Natural killer cell treated with Interleukin-12 subunit alpha and Interleukin-12 subunit beta and Interleukin-15 and Interleukin-18, amount 100 ng/mL, for 72 hours (primary cell): ENCODE measurements around the gene EXD3. TPM values are rescaled to one million over a fixed set of nuclear protein-coding genes. Genes with fewer than 3 reads are reported as not detected.
"Not testable (repeated sequence)": the region's sequence is repeated elsewhere in the genome, so short reads cannot be mapped to it uniquely, and the experiment has no call there.

Experiments used
- ATAC-seq, 2 donors: fragments of 150-1000 bp; cut with Tn5 transposase in 1 of 2; sonication (Bioruptor Pico), chemical (Tn5 transposase) in 1 of 2; 2 replicates each; pipeline ENCODE4 v1.10.0; 2021
- DNase-seq: peaks from one replicate; pipeline ENCODE4 v3.0.0; 2022; ENCODE audit warnings: low spot score
- H3K27ac Mint-ChIP-seq, 2 donors: 1 replicate in 1 of 2; 2 replicates in 1 of 2; pipeline ENCODE4 v1.8.0; 2022; ENCODE audit warnings: mixed read lengths in 2 of 2, mild to moderate bottlenecking in 1 of 2, moderate library complexity in 1 of 2
- H3K27me3 Mint-ChIP-seq, 2 donors: 1 replicate in 1 of 2; 2 replicates in 1 of 2; pipeline ENCODE4 v1.8.0; 2022; ENCODE audit warnings: mixed read lengths in 2 of 2
- H3K36me3 Mint-ChIP-seq: one replicate; pipeline ENCODE4 v1.8.0; 2022; ENCODE audit warnings: mixed read lengths
- H3K4me1 Mint-ChIP-seq, 2 donors: 1 replicate in 1 of 2; 2 replicates in 1 of 2; pipeline ENCODE4 v1.8.0; 2022; ENCODE audit warnings: low read depth in 2 of 2, mixed read lengths in 2 of 2, mild to moderate bottlenecking in 1 of 2
- H3K4me3 Mint-ChIP-seq: one replicate; pipeline ENCODE4 v1.8.0; 2022; ENCODE audit warnings: mixed read lengths
- H3K9me3 Mint-ChIP-seq: 2 replicates; pipeline ENCODE4 v1.8.0; 2022; ENCODE audit warnings: mixed read lengths
- total RNA-seq, 2 donors: library from RNA; stranded (reverse); gene quantifications; one replicate each; pipeline ENCODE4 v1.2.3, GENCODE V29; 2022

Gene EXD3
- total RNA-seq, 2 donors from 2014 or later, result 7.6 to 7.9 TPM

GRCh38 chr9:137352511-137353222 lies 70.3 kb downstream of the EXD3 start:
- DNase-seq, result no peak
- peak in 1 of 2 donors; percentile 11 for ATAC-seq
- Mint-ChIP-seq H3K27ac (no peak overlapping the region), H3K9me3 (no peaks in the 10 kb centered on the region), H3K36me3 (peaks cover 7% of the 10 kb centered on the region), H3K4me1 (no peaks in the 10 kb centered on the region), H3K27me3 (no peaks in the 10 kb centered on the region), H3K4me3 (no peak overlapping the region)

GRCh38 chr9:137351781-137352501 lies 71.0 kb downstream of the EXD3 start:
- Mint-ChIP-seq H3K27ac (no peak overlapping the region), H3K36me3 (peaks cover under 1% of the 10 kb centered on the region), H3K9me3 (no peaks in the 10 kb centered on the region), H3K4me3 (no peak overlapping the region), H3K4me1 (no peaks in the 10 kb centered on the region), H3K27me3 (no peaks in the 10 kb centered on the region)
- DNase-seq, result no peak
- ATAC-seq, result peak; percentile 7 to 20

GRCh38 chr9:137350696-137351584 lies 72.0 kb downstream of the EXD3 start:
- Mint-ChIP-seq H3K36me3 (no peaks in the 10 kb centered on the region), H3K4me1 (no peaks in the 10 kb centered on the region), H3K27ac (no peak overlapping the region), H3K27me3 (no peaks in the 10 kb centered on the region), H3K4me3 (no peak overlapping the region), H3K9me3 (no peaks in the 10 kb centered on the region)
- ATAC-seq (no peak), DNase-seq (no peak)

- H3K27me3 Mint-ChIP-seq, result no peaks in the 10 kb centered on the region
- DNase-seq (no peak), ATAC-seq (peak in 1 of 2 donors; percentile 4)
- no peaks in the 10 kb centered on the region for H3K4me1 Mint-ChIP-seq
- no peak overlapping the region for H3K4me3 Mint-ChIP-seq
- no peaks in the 10 kb centered on the region for H3K9me3 Mint-ChIP-seq
- no peak overlapping the region for H3K27ac Mint-ChIP-seq
- H3K36me3 Mint-ChIP-seq, result no peaks in the 10 kb centered on the region
Observed at GRCh38 chr9:137349471-137350033, 73.4 kb downstream of the EXD3 start.

GRCh38 chr9:137348769-137349470 lies 74.0 kb downstream of the EXD3 start:
- Mint-ChIP-seq H3K9me3 (no peaks in the 10 kb centered on the region), H3K36me3 (no peaks in the 10 kb centered on the region), H3K4me1 (no peaks in the 10 kb centered on the region), H3K27ac (no peak overlapping the region), H3K27me3 (no peaks in the 10 kb centered on the region), H3K4me3 (no peak overlapping the region)
- DNase-seq, result no peak
- ATAC-seq, result peak in 1 of 2 donors; percentile 4

- DNase-seq, result no peak
- no peaks in the 10 kb centered on the region for H3K36me3 Mint-ChIP-seq
- H3K27me3 Mint-ChIP-seq, result no peaks in the 10 kb centered on the region
- no peak overlapping the region for H3K27ac Mint-ChIP-seq
- no peaks in the 10 kb centered on the region for H3K4me1 Mint-ChIP-seq
- no peaks in the 10 kb centered on the region for H3K9me3 Mint-ChIP-seq
- H3K4me3 Mint-ChIP-seq, result no peak overlapping the region
- ATAC-seq, result no peak
Observed at GRCh38 chr9:137347928-137348327, 75.0 kb downstream of the EXD3 start.

GRCh38 chr9:137342482-137342881 lies 80.5 kb downstream of the EXD3 start:
- no peak for ATAC-seq
- Mint-ChIP-seq H3K4me1 (no peaks in the 10 kb centered on the region), H3K9me3 (no peaks in the 10 kb centered on the region), H3K27ac (no peak overlapping the region), H3K36me3 (no peaks in the 10 kb centered on the region), H3K27me3 (no peaks in the 10 kb centered on the region), H3K4me3 (no peak overlapping the region)
- no peak for DNase-seq

GRCh38 chr9:137341227-137341626 lies 81.7 kb downstream of the EXD3 start:
- Mint-ChIP-seq H3K27ac (peak overlapping the region in 1 of 2 donors; percentile 25), H3K9me3 (no peaks in the 10 kb centered on the region), H3K27me3 (no peaks in the 10 kb centered on the region), H3K36me3 (no peaks in the 10 kb centered on the region), H3K4me1 (no peaks in the 10 kb centered on the region), H3K4me3 (no peak overlapping the region)
- ATAC-seq (no peak), DNase-seq (no peak)

GRCh38 chr9:137339908-137340462 lies 83.0 kb downstream of the EXD3 start:
- H3K27ac Mint-ChIP-seq, result not testable (repeated sequence)

GRCh38 chr9:137339045-137339907 lies 83.7 kb downstream of the EXD3 start:
- Mint-ChIP-seq H3K27ac (no peak overlapping the region), H3K4me1 (no peaks in the 10 kb centered on the region), H3K4me3 (no peak overlapping the region), H3K9me3 (no peaks in the 10 kb centered on the region), H3K36me3 (no peaks in the 10 kb centered on the region), H3K27me3 (no peaks in the 10 kb centered on the region)
- no peak for ATAC-seq
- DNase-seq, result no peak

More at GRCh38 chr9:137339908-137340462, 83.0 kb downstream of the EXD3 start:
- H3K9me3 Mint-ChIP-seq, ATAC-seq, H3K36me3 Mint-ChIP-seq, DNase-seq, H3K27me3 Mint-ChIP-seq, H3K4me1 Mint-ChIP-seq, H3K4me3 Mint-ChIP-seq: not testable (repeated sequence)

GRCh38 chr9:137336735-137337134 lies 86.2 kb downstream of the EXD3 start:
- Mint-ChIP-seq H3K27ac (no peak overlapping the region), H3K27me3 (no peaks in the 10 kb centered on the region), H3K4me3 (no peak overlapping the region), H3K4me1 (no peaks in the 10 kb centered on the region), H3K9me3 (no peaks in the 10 kb centered on the region), H3K36me3 (no peaks in the 10 kb centered on the region)
- no peak for DNase-seq
- no peak for ATAC-seq

GRCh38 chr9:137333016-137333671 lies 89.8 kb downstream of the EXD3 start:
- no peak for ATAC-seq
- no peak overlapping the region for H3K27ac Mint-ChIP-seq
- no peak overlapping the region for H3K4me3 Mint-ChIP-seq
- H3K4me1 Mint-ChIP-seq, result peaks cover 3 to 7% of the 10 kb centered on the region in 2 donors
- peaks cover 10% of the 10 kb centered on the region for H3K36me3 Mint-ChIP-seq
- no peak for DNase-seq
- peaks cover 7% of the 10 kb centered on the region for H3K9me3 Mint-ChIP-seq
- H3K27me3 Mint-ChIP-seq, result no peaks in the 10 kb centered on the region
